ENCODE data around the gene MAP4.

- TF ChIP-seq ZBTB11 (tag by site-specific recombination; conservative IDR thresholded peaks at IDR 0.05; ENCODE audit: low read depth) (no peak), YY1 (tag by site-specific recombination; IDR thresholded peaks at IDR 0.05) (no peak)
- TF ChIP-seq, protein P1, sequence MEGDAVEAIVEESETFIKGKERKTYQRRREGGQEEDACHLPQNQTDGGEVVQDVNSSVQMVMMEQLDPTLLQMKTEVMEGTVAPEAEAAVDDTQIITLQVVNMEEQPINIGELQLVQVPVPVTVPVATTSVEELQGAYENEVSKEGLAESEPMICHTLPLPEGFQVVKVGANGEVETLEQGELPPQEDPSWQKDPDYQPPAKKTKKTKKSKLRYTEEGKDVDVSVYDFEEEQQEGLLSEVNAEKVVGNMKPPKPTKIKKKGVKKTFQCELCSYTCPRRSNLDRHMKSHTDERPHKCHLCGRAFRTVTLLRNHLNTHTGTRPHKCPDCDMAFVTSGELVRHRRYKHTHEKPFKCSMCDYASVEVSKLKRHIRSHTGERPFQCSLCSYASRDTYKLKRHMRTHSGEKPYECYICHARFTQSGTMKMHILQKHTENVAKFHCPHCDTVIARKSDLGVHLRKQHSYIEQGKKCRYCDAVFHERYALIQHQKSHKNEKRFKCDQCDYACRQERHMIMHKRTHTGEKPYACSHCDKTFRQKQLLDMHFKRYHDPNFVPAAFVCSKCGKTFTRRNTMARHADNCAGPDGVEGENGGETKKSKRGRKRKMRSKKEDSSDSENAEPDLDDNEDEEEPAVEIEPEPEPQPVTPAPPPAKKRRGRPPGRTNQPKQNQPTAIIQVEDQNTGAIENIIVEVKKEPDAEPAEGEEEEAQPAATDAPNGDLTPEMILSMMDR (tag by site-specific recombination; IDR thresholded peaks at IDR 0.05) = no peak
Measured at GRCh38 chr3:48042071-48042760, 26.0 kb upstream of the MAP4 start.

All from HEK293 (cell line).